HepG2 (cell line): ENCODE data around the gene PATL2. TPM values are rescaled to one million over a fixed set of nuclear protein-coding genes. Genes with fewer than 3 reads are reported as not detected.

ENCODE experiments used
- CSRNP2 ChIP-seq: sonication (generic); formaldehyde crosslinking; conservative IDR thresholded peaks from 2 replicates; pipeline ENCODE4 v1.8.0; 2022; ENCODE audit warnings: low read depth, missing genetic modification reagents
- HMG20A ChIP-seq: IDR thresholded peaks from 2 replicates; pipeline ENCODE4 v1.6.1; 2016; ENCODE audit warnings: borderline replicate concordance
- HMG20B ChIP-seq: conservative IDR thresholded peaks from 2 replicates; pipeline ENCODE4 v1.6.1; 2016; ENCODE audit warnings: missing genetic modification reagents, missing compliant biosample characterization
- ISL2 ChIP-seq: sonication (generic); formaldehyde crosslinking; IDR thresholded peaks from 2 replicates; pipeline ENCODE4 v1.5.0; 2020; ENCODE audit warnings: missing genetic modification reagents
- JDP2 ChIP-seq: sonication (generic); formaldehyde crosslinking; IDR thresholded peaks from 2 replicates; pipeline ENCODE4 v1.8.1; 2022; ENCODE audit warnings: missing genetic modification reagents, borderline replicate concordance
- RFXAP ChIP-seq: sonication (generic); formaldehyde crosslinking; IDR thresholded peaks from 2 replicates; pipeline ENCODE4 v1.4.0; 2020; ENCODE audit warnings: missing genetic modification reagents, borderline replicate concordance
- SAP130 ChIP-seq: IDR thresholded peaks from 2 replicates; pipeline ENCODE4 v1.6.1; 2016; ENCODE audit warnings: low read depth
- SMYD3 ChIP-seq: sonication (generic); formaldehyde crosslinking; IDR thresholded peaks from 2 replicates; pipeline ENCODE4 v1.8.1; 2023; ENCODE audit warnings: mild to moderate bottlenecking, missing genetic modification reagents
- ZBTB1 ChIP-seq: sonication (generic); formaldehyde crosslinking; IDR thresholded peaks from 2 replicates; pipeline ENCODE4 v1.4.0; 2020; ENCODE audit warnings: missing genetic modification reagents, borderline replicate concordance
- ZNF18 ChIP-seq: sonication (generic); formaldehyde crosslinking; IDR thresholded peaks from 2 replicates; pipeline ENCODE4 v1.8.0; 2022; ENCODE audit warnings: mild to moderate bottlenecking, missing genetic modification reagents; ENCODE audit not compliant: insufficient replicate concordance
- ZNF230 ChIP-seq: sonication (generic); formaldehyde crosslinking; IDR thresholded peaks from 2 replicates; pipeline ENCODE4 v1.4.0; 2020; ENCODE audit warnings: mild to moderate bottlenecking, missing genetic modification reagents
- ZNF281 ChIP-seq: sonication (generic); formaldehyde crosslinking; IDR thresholded peaks from 2 replicates; pipeline ENCODE4 v1.4.0; 2020; ENCODE audit warnings: missing genetic modification reagents, borderline replicate concordance
- ZNF740 ChIP-seq: sonication (generic); formaldehyde crosslinking; IDR thresholded peaks from 2 replicates; pipeline ENCODE4 v1.4.0; 2020; ENCODE audit warnings: missing genetic modification reagents
- ZNF781 ChIP-seq: sonication (generic); formaldehyde crosslinking; IDR thresholded peaks from 2 replicates; pipeline ENCODE4 v1.5.1; 2020; ENCODE audit warnings: borderline replicate concordance, mild to moderate bottlenecking, missing genetic modification reagents; ENCODE audit errors: not compliant biosample characterization
- polyA plus RNA-seq, 8 experiments: library from polyadenylated mRNA; depleted of rRNA in 3 of 8; stranded (reverse) in 7 of 8; unstranded in 1 of 8; fragments of >200 nt; fragmentation: Illumina TruSeq in 4 of 8; extraction: Trizol in 4 of 8; gene quantifications; 2 replicates each; pipeline versions ENCODE4 v1.2.1 to v1.2.3, GENCODE V29; 2011 to 2016; ENCODE audit warnings: low read depth in 4 of 8, missing spikeins in 1 of 8, mixed read lengths in 1 of 8; ENCODE audit not compliant: insufficient read depth in 1 of 8
- total RNA-seq, 5 experiments: library from RNA; depleted of rRNA; stranded (reverse); fragments of >200 nt; fragmentation: Illumina TruSeq; extraction: Trizol; gene quantifications; 2 replicates each; pipeline ENCODE4 v1.2.3, GENCODE V29; 2016; ENCODE audit warnings: low read depth in 1 of 5
- TF ChIP-seq, protein P1 (sequence below): sonication (generic); formaldehyde crosslinking; IDR thresholded peaks from 2 replicates; pipeline ENCODE4 v1.5.0; 2020; ENCODE audit warnings: missing genetic modification reagents
- TF ChIP-seq, protein P2 (sequence below): sonication (generic); formaldehyde crosslinking; IDR thresholded peaks from 2 replicates; pipeline ENCODE4 v1.5.1; 2020; ENCODE audit warnings: missing genetic modification reagents, mild to moderate bottlenecking, borderline replicate concordance

The PATL2 gene
- total and polyA plus RNA-seq, 2 of the 13 experiments (the other 11 are each of a cell fraction or from before 2014, with no cell fraction given): 0.15 to 0.53 TPM

- TF ChIP-seq, protein P1, sequence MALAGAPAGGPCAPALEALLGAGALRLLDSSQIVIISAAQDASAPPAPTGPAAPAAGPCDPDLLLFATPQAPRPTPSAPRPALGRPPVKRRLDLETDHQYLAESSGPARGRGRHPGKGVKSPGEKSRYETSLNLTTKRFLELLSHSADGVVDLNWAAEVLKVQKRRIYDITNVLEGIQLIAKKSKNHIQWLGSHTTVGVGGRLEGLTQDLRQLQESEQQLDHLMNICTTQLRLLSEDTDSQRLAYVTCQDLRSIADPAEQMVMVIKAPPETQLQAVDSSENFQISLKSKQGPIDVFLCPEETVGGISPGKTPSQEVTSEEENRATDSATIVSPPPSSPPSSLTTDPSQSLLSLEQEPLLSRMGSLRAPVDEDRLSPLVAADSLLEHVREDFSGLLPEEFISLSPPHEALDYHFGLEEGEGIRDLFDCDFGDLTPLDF: no peak
- no peak for TF ChIP-seq SMYD3 (CRISPR knock-in tag)
- no peak for TF ChIP-seq ZNF18 (CRISPR knock-in tag)
- no peak for TF ChIP-seq ISL2 (CRISPR knock-in tag)
- 0 out of 2 replicates have a peak, but pooled peaks have one; percentile 36 for TF ChIP-seq RFXAP
- TF ChIP-seq HMG20A (CRISPR knock-in tag): peak; percentile 49; the same call in 1 of the 2 replicates
- no peak for TF ChIP-seq ZBTB1 (CRISPR knock-in tag)
- TF ChIP-seq ZNF740 (CRISPR knock-in tag): no peak
- no peak for TF ChIP-seq ZNF281
- no peak for TF ChIP-seq CSRNP2 (CRISPR knock-in tag)
- TF ChIP-seq HMG20B (CRISPR knock-in tag): no peak
- TF ChIP-seq, protein P2, sequence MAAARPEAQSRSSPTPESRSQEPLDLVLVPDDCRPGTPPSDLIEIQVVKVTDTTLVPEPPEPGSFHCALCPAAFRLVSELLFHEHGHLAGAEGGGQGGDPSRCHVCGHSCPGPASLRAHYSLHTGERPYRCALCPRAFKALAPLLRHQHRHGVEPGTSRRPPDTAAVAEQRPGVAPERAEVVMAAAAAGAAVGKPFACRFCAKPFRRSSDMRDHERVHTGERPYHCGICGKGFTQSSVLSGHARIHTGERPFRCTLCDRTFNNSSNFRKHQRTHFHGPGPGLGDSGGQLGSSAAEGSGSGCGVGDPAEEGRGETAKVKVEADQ: 0 out of 2 replicates have a peak, but pooled peaks have one; percentile 3
- peak; percentile 77 for TF ChIP-seq SAP130
- no peak for TF ChIP-seq JDP2
- TF ChIP-seq ZNF781: no peak
- no peak for TF ChIP-seq ZNF230 (CRISPR knock-in tag)
Measured at GRCh38 chr15:44726568-44727484, 15.7 kb upstream of the PATL2 start (continued).
